Astrocyte of the spinal cord (primary cell): ENCODE measurements around the gene PDE5A.

ENCODE experiments used
- DNase-seq: peaks from one replicate; pipeline ENCODE4 v3.0.0; 2011; ENCODE audit warnings: low read depth, low spot score
- H3K4me3 ChIP-seq: 2 replicates; pipeline ENCODE4 v1.5.1; 2011; ENCODE audit warnings: low read depth, mild to moderate bottlenecking, low read length, moderate library complexity
- CTCF ChIP-seq: IDR thresholded peaks from 2 replicates; pipeline ENCODE4 v1.5.1; 2012; ENCODE audit warnings: low read depth, mild to moderate bottlenecking, low read length, inconsistent platforms
- in situ Hi-C: cut with HindIII; loops from 2 replicates; pipeline ENCODE4 v1.10.0; 2017; ENCODE audit warnings: low sequenced_read_pairs

Gene PDE5A

GRCh38 chr4:119550857-119551532 is 77.6 kb downstream of the PDE5A start:
- in situ Hi-C loops, result no loop called here
- TF ChIP-seq CTCF, result no peak
- H3K4me3 ChIP-seq, result no peak overlapping the region
- DNase-seq, result peak; percentile 75

GRCh38 chr4:119549639-119550038 is 79.0 kb downstream of the PDE5A start:
- no peak overlapping the region for H3K4me3 ChIP-seq
- no peak for DNase-seq
- in situ Hi-C loops, result no loop called here
- TF ChIP-seq CTCF, result no peak

GRCh38 chr4:119543779-119544178 is 84.8 kb downstream of the PDE5A start:
- in situ Hi-C loops, result no loop called here
- no peak overlapping the region for H3K4me3 ChIP-seq
- TF ChIP-seq CTCF, result no peak
- no peak for DNase-seq

- TF ChIP-seq CTCF, result no peak
- in situ Hi-C loops, result no loop called here
- no peak for DNase-seq
- H3K4me3 ChIP-seq, result no peak overlapping the region
These were observed 85.4 kb downstream of the PDE5A start for GRCh38 chr4:119543187-119543586.

GRCh38 chr4:119540249-119540648 is 88.4 kb downstream of the PDE5A start:
- no peak overlapping the region for H3K4me3 ChIP-seq
- in situ Hi-C loops, result no loop called here
- no peak for TF ChIP-seq CTCF
- DNase-seq, result no peak

- DNase-seq, result no peak
- in situ Hi-C loops, result no loop called here
- H3K4me3 ChIP-seq, result no peak overlapping the region
- no peak for TF ChIP-seq CTCF
These were observed 91.0 kb downstream of the PDE5A start for GRCh38 chr4:119537586-119537985.
